Liver (tissue), 3 donors: ENCODE data around the gene THRB.

ENCODE experiments used
- EGR1 ChIP-seq, 2 donors: IDR thresholded peaks; 2 replicates each; pipeline ENCODE4 v1.6.1; 2016 to 2018; ENCODE audit warnings: antibody characterized with exemption in 2 of 2, low read depth in 2 of 2
- FOXA2 ChIP-seq: IDR thresholded peaks from 2 replicates; pipeline ENCODE4 v1.6.1; 2016; ENCODE audit warnings: antibody characterized with exemption
- GABPA ChIP-seq, 2 donors: IDR thresholded peaks in 1 of 2; conservative IDR thresholded peaks in 1 of 2; 2 replicates each; pipeline ENCODE4 v1.6.1; 2016; ENCODE audit warnings: antibody characterized with exemption in 2 of 2, mild to moderate bottlenecking in 1 of 2, moderate library complexity in 1 of 2
- HNF4A ChIP-seq, 2 donors: conservative IDR thresholded peaks; 2 replicates each; pipeline ENCODE4 v1.6.1; 2016; ENCODE audit warnings: antibody characterized with exemption in 2 of 2, mild to moderate bottlenecking in 2 of 2
- HNF4G ChIP-seq: IDR thresholded peaks from 2 replicates; pipeline ENCODE4 v1.6.1; 2016; ENCODE audit warnings: antibody characterized with exemption
- NR2F2 ChIP-seq: IDR thresholded peaks from 2 replicates; pipeline ENCODE4 v1.6.1; 2016; ENCODE audit warnings: antibody characterized with exemption
- TAF1 ChIP-seq: conservative IDR thresholded peaks from 2 replicates; pipeline ENCODE4 v1.6.1; 2016; ENCODE audit warnings: antibody characterized with exemption, mild to moderate bottlenecking
- YY1 ChIP-seq: IDR thresholded peaks from 2 replicates; pipeline ENCODE4 v1.6.1; 2016; ENCODE audit warnings: antibody characterized with exemption, mild to moderate bottlenecking
- TF ChIP-seq, protein P1 (sequence below): fragments of 150-350 bp; IDR thresholded peaks from 2 replicates; pipeline ENCODE4 v1.5.1; 2017; ENCODE audit warnings: improper control_type of control experiment, low read depth, low read length; ENCODE audit not compliant: missing input control
- TF ChIP-seq, protein P2 (sequence below): IDR thresholded peaks from 2 replicates; pipeline ENCODE4 v1.6.1; 2016; ENCODE audit warnings: antibody characterized with exemption
- TF ChIP-seq, protein P3 (sequence below): IDR thresholded peaks from 2 replicates; pipeline ENCODE4 v1.6.1; 2016; ENCODE audit warnings: antibody characterized with exemption
- TF ChIP-seq, protein P4 (sequence below): IDR thresholded peaks from 2 replicates; pipeline ENCODE4 v1.6.1; 2016; ENCODE audit warnings: antibody characterized with exemption
- donor health status: healthy.
- donor health status: healthy.

DNA sequence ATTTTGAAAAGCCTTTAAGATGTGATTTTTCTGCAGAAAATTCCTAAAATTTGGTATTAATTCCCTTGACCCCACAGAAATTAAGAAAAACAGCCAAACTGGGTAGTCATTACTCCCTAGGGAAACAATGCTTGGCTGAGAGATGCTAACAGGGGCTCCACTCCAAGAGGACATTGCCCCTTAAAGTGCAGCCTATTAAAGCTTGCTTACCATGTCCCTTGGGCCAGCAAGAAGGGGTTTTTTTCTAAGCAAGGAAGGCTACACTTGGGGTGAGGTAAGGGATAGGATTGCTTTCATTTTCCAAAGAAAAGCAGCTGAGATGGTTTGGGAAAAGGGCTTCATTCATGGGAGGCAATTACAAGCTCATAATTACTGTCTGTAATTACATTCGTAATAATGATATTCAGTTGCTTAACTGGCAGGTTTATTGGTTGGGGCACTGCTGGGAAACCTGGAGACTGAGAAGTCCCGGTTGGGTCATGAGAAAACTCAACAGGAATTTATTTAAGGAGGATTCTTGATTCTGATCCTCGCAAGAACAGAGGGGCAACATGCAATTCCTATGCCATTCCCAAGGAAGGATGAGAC, 302.1 kb downstream of the THRB start:
- TF ChIP-seq, protein P1, sequence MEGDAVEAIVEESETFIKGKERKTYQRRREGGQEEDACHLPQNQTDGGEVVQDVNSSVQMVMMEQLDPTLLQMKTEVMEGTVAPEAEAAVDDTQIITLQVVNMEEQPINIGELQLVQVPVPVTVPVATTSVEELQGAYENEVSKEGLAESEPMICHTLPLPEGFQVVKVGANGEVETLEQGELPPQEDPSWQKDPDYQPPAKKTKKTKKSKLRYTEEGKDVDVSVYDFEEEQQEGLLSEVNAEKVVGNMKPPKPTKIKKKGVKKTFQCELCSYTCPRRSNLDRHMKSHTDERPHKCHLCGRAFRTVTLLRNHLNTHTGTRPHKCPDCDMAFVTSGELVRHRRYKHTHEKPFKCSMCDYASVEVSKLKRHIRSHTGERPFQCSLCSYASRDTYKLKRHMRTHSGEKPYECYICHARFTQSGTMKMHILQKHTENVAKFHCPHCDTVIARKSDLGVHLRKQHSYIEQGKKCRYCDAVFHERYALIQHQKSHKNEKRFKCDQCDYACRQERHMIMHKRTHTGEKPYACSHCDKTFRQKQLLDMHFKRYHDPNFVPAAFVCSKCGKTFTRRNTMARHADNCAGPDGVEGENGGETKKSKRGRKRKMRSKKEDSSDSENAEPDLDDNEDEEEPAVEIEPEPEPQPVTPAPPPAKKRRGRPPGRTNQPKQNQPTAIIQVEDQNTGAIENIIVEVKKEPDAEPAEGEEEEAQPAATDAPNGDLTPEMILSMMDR: no peak
- TF ChIP-seq, protein P2, sequence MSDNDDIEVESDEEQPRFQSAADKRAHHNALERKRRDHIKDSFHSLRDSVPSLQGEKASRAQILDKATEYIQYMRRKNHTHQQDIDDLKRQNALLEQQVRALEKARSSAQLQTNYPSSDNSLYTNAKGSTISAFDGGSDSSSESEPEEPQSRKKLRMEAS: no peak
- no peak for TF ChIP-seq EGR1 (IDR thresholded peaks at IDR 0.05; ENCODE audit: low read depth in 2 of 2)
- no peak for TF ChIP-seq HNF4A (conservative IDR thresholded peaks at IDR 0.05)
- no peak for TF ChIP-seq TAF1
- no peak for TF ChIP-seq YY1
- TF ChIP-seq NR2F2: no peak
- TF ChIP-seq, protein P3, sequence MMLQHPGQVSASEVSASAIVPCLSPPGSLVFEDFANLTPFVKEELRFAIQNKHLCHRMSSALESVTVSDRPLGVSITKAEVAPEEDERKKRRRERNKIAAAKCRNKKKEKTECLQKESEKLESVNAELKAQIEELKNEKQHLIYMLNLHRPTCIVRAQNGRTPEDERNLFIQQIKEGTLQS: no peak
- TF ChIP-seq FOXA2: no peak
- TF ChIP-seq, protein P4, sequence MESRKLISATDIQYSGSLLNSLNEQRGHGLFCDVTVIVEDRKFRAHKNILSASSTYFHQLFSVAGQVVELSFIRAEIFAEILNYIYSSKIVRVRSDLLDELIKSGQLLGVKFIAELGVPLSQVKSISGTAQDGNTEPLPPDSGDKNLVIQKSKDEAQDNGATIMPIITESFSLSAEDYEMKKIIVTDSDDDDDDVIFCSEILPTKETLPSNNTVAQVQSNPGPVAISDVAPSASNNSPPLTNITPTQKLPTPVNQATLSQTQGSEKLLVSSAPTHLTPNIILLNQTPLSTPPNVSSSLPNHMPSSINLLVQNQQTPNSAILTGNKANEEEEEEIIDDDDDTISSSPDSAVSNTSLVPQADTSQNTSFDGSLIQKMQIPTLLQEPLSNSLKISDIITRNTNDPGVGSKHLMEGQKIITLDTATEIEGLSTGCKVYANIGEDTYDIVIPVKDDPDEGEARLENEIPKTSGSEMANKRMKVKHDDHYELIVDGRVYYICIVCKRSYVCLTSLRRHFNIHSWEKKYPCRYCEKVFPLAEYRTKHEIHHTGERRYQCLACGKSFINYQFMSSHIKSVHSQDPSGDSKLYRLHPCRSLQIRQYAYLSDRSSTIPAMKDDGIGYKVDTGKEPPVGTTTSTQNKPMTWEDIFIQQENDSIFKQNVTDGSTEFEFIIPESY: no peak
- TF ChIP-seq GABPA (IDR thresholded peaks at IDR 0.05 in 1 of 2, conservative IDR thresholded peaks at IDR 0.05 in 1 of 2): no peak
- TF ChIP-seq HNF4G: no peak
